H9 (cell line): ENCODE data around the gene DPYSL3. TPM values are rescaled to one million over a fixed set of nuclear protein-coding genes. Genes with fewer than 3 reads are reported as not detected.

Source experiments
- DNase-seq: peaks from one replicate; pipeline ENCODE4 v3.0.0-alpha.2; 2017
- H2AFZ ChIP-seq: one replicate; pipeline ENCODE4 v1.6.1; 2013; ENCODE audit warnings: mild to moderate bottlenecking, low read length, control low read depth, moderate library complexity
- H2AK5ac ChIP-seq: 2 replicates; pipeline ENCODE4 v1.6.1; 2013; ENCODE audit warnings: low read length, control low read depth, mixed read lengths; ENCODE audit not compliant: insufficient read length
- H2BK120ac ChIP-seq: one replicate; pipeline ENCODE4 v1.6.1; 2013; ENCODE audit warnings: low read depth, mild to moderate bottlenecking, low read length, control low read depth, inconsistent platforms; ENCODE audit not compliant: poor library complexity, severe bottlenecking
- H2BK12ac ChIP-seq: 2 replicates; pipeline ENCODE4 v1.6.1; 2013; ENCODE audit warnings: low read length, control low read depth, mixed read lengths, low read depth; ENCODE audit not compliant: insufficient read length
- H2BK15ac ChIP-seq: 2 replicates; pipeline ENCODE4 v1.6.1; 2013; ENCODE audit warnings: low read depth, low read length, control low read depth
- H2BK20ac ChIP-seq: one replicate; pipeline ENCODE4 v1.6.1; 2013; ENCODE audit warnings: low read depth, mild to moderate bottlenecking, low read length, control low read depth, inconsistent platforms; ENCODE audit not compliant: poor library complexity, severe bottlenecking
- H2BK5ac ChIP-seq: 2 replicates; pipeline ENCODE4 v1.6.1; 2013; ENCODE audit warnings: low read length, control low read depth, mixed read lengths; ENCODE audit not compliant: insufficient read length
- H3K14ac ChIP-seq: 2 replicates; pipeline ENCODE4 v1.6.1; 2013; ENCODE audit warnings: low read length, control low read depth; ENCODE audit not compliant: insufficient read depth
- H3K18ac ChIP-seq: 2 replicates; pipeline ENCODE4 v1.6.1; 2013; ENCODE audit warnings: low read depth, mild to moderate bottlenecking, mixed read lengths, low read length, control low read depth; ENCODE audit not compliant: insufficient read length
- H3K23ac ChIP-seq: 2 replicates; pipeline ENCODE4 v1.6.1; 2013; ENCODE audit warnings: low read length, control low read depth, mixed read lengths, low read depth; ENCODE audit not compliant: insufficient read length
- H3K23me2 ChIP-seq: 2 replicates; pipeline ENCODE4 v1.6.1; 2013; ENCODE audit warnings: low read depth, mild to moderate bottlenecking, mixed read lengths, low read length, control low read depth; ENCODE audit not compliant: insufficient read length, poor library complexity, severe bottlenecking
- H3K27ac ChIP-seq: 2 replicates; pipeline ENCODE4 v1.5.1; 2013; ENCODE audit warnings: low read length, control low read depth, mixed read lengths, low read depth; ENCODE audit not compliant: insufficient read length
- H3K27me3 ChIP-seq: 2 replicates; pipeline ENCODE4 v1.6.1; 2013; ENCODE audit warnings: low read length, control low read depth, inconsistent platforms; ENCODE audit not compliant: insufficient read depth
- H3K4ac ChIP-seq: 2 replicates; pipeline ENCODE4 v1.6.1; 2013; ENCODE audit warnings: low read depth, mild to moderate bottlenecking, control low read depth, inconsistent platforms, low read length, moderate library complexity
- H3K4me1 ChIP-seq: 2 replicates; pipeline ENCODE4 v1.6.1; 2013; ENCODE audit warnings: low read length, control low read depth, inconsistent platforms; ENCODE audit not compliant: insufficient read depth
- H3K4me2 ChIP-seq: 2 replicates; pipeline ENCODE4 v1.6.1; 2013; ENCODE audit warnings: low read length, control low read depth, mixed read lengths; ENCODE audit not compliant: insufficient read length, insufficient read depth
- H3K56ac ChIP-seq: 2 replicates; pipeline ENCODE4 v1.6.1; 2013; ENCODE audit warnings: low read depth, mild to moderate bottlenecking, mixed read lengths, low read length, control low read depth; ENCODE audit not compliant: insufficient read length
- H3K79me1 ChIP-seq: 2 replicates; pipeline ENCODE4 v1.6.1; 2013; ENCODE audit warnings: low read depth, mild to moderate bottlenecking, moderate library complexity, low read length, control low read depth, inconsistent platforms; ENCODE audit not compliant: insufficient read depth, poor library complexity, severe bottlenecking
- H3K79me2 ChIP-seq: 2 replicates; pipeline ENCODE4 v1.6.1; 2013; ENCODE audit warnings: low read length, control low read depth, inconsistent platforms; ENCODE audit not compliant: insufficient read depth
- H3K9ac ChIP-seq: 2 replicates; pipeline ENCODE4 v1.6.1; 2013; ENCODE audit warnings: low read length, control low read depth, mixed read lengths; ENCODE audit not compliant: insufficient read length; ENCODE audit errors: extremely low read depth
- H3K9me3 ChIP-seq: one replicate; pipeline ENCODE4 v1.6.1; 2013; ENCODE audit warnings: low read depth, low read length, inconsistent platforms; ENCODE audit not compliant: control insufficient read depth
- H3T11ph ChIP-seq: one replicate; pipeline ENCODE4 v1.6.1; 2013; ENCODE audit warnings: mild to moderate bottlenecking, low read length, control low read depth, inconsistent platforms
- H4K20me1 ChIP-seq: one replicate; pipeline ENCODE4 v1.6.1; 2013; ENCODE audit not compliant: control insufficient read depth, insufficient read length, insufficient read depth
- H4K5ac ChIP-seq: 2 replicates; pipeline ENCODE4 v1.6.1; 2013; ENCODE audit warnings: low read depth, mild to moderate bottlenecking, mixed read lengths, low read length, control low read depth; ENCODE audit not compliant: insufficient read length
- H4K8ac ChIP-seq: replicated peaks from 2 replicates; pipeline ENCODE4 v1.6.1; 2013; ENCODE audit warnings: low read length, control low read depth, mixed read lengths, low read depth; ENCODE audit not compliant: insufficient read length
- H4K91ac ChIP-seq: 2 replicates; pipeline ENCODE4 v1.6.1; 2013; ENCODE audit warnings: low read depth, mild to moderate bottlenecking, moderate library complexity, mixed read lengths, low read length, control low read depth; ENCODE audit not compliant: insufficient read length
- H3K27ac Mint-ChIP-seq, 3 experiments: 2 replicates in 2 of 3; 3 replicates in 1 of 3; pipeline ENCODE4 v1.8.0; 2020 to 2021; ENCODE audit warnings: mixed read lengths in 3 of 3, mild to moderate bottlenecking in 1 of 3, moderate library complexity in 1 of 3
- H3K27me3 Mint-ChIP-seq: 2 replicates; pipeline ENCODE4 v1.8.0; 2021; ENCODE audit warnings: low read depth, mild to moderate bottlenecking, moderate library complexity, mixed read lengths
- H3K36me3 Mint-ChIP-seq, 3 experiments: 2 replicates in 2 of 3; 3 replicates in 1 of 3; pipeline ENCODE4 v1.8.0; 2020 to 2021; ENCODE audit warnings: low read depth in 3 of 3, mixed read lengths in 3 of 3; ENCODE audit not compliant: insufficient read depth in 1 of 3
- H3K4me1 Mint-ChIP-seq, 2 experiments: 2 replicates each; pipeline ENCODE4 v1.8.0; 2020; ENCODE audit warnings: mixed read lengths in 2 of 2
- H3K4me3 Mint-ChIP-seq, 2 experiments: 2 replicates in 1 of 2; 3 replicates in 1 of 2; pipeline ENCODE4 v1.8.0; 2020 to 2021; ENCODE audit warnings: mild to moderate bottlenecking in 2 of 2, mixed read lengths in 2 of 2, moderate library complexity in 1 of 2
- H3K9me3 Mint-ChIP-seq, 2 experiments: 2 replicates in 1 of 2; 3 replicates in 1 of 2; pipeline ENCODE4 v1.8.0; 2020; ENCODE audit warnings: mild to moderate bottlenecking in 2 of 2, mixed read lengths in 2 of 2, moderate library complexity in 1 of 2
- CTCF ChIP-seq: fragments of 200-600 bp; sonication (generic); conservative IDR thresholded peaks from 3 replicates; pipeline ENCODE4 v1.8.0; 2021; ENCODE audit warnings: antibody characterized with exemption, mild to moderate bottlenecking
- whole genome bisulfite sequencing: extraction: QIAGEN DNeasy Blood & Tissue Kit; methylation state at CpG from one replicate; pipeline ENCODE4 v1.1.7; 2013; ENCODE audit warnings: missing lambda C conversion rate, low lambda C conversion rate, mixed read lengths; ENCODE audit not compliant: insufficient read length; ENCODE audit errors: extremely low coverage; 5-methylcytosine and 5-hydroxymethylcytosine counted together
- total RNA-seq: library from RNA; stranded (reverse); gene quantifications from 2 replicates; pipeline ENCODE4 v1.2.1, GENCODE V29; 2021

The DPYSL3 gene
- total RNA-seq, 1 experiment from 2014 or later, result 515 TPM

DNA sequence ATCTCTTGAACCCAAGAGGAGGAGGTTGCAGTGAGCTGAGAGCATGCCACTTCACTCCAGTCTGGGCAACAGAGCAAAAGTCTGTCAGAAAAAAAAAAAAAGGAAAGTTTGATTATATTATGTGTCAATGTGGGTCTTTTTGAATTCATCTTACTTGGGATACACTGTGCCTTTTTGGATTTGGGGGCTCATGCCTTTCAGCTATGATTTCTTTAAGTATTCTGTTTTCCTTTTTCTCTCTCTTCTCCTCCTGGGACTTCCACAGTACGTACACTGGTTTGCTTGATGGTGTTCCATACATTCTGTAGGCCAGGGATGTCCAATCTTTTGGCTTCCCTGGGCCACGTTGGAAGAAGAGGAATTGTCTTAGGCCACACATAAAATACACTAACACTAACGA lies 128.3 kb downstream of the DPYSL3 start:
- H3K27me3 Mint-ChIP-seq, result no peaks in the 10 kb centered on the region; the same call in 1 of the 2 replicates
- no peaks in the 10 kb centered on the region for H3K27me3 ChIP-seq
- WGBS, result no CpG with 5 or more reads among the region's 3 CpGs

More for the DNA sequence above, 128.3 kb downstream of the DPYSL3 start:
- Histone ChIP-seq H4K91ac (no peak overlapping the region), H3K27ac (no peak overlapping the region), H4K8ac (no peak overlapping the region), H4K5ac (no peak overlapping the region), H3K14ac (no peak overlapping the region), H2AFZ (no peak overlapping the region), H3K4me1 (peaks cover 3% of the 10 kb centered on the region; the same call in 1 of the 2 replicates), H2BK12ac (no peak overlapping the region), H3K79me1 (no peaks in the 10 kb centered on the region), H3K4ac (no peak overlapping the region), H3K23me2 (no peaks in the 10 kb centered on the region), H3K4me2 (no peak overlapping the region), H2BK5ac (no peak overlapping the region), H4K20me1 (no peaks in the 10 kb centered on the region), H3K79me2 (no peaks in the 10 kb centered on the region), H2BK20ac (no peak overlapping the region), H3K56ac (no peak overlapping the region), H3K18ac (no peak overlapping the region), H2BK120ac (no peak overlapping the region), H3K9ac (no peak overlapping the region), H3T11ph (no peak overlapping the region), H3K9me3 (no peaks in the 10 kb centered on the region), H2BK15ac (no peak overlapping the region), H3K23ac (no peak overlapping the region), H2AK5ac (no peak overlapping the region)
- Mint-ChIP-seq H3K4me3 (no peak overlapping the region), H3K27ac (no peak overlapping the region), H3K9me3 (peaks cover 28% of the 10 kb centered on the region in 2 experiments), H3K4me1 (peaks cover 24 to 25% of the 10 kb centered on the region in 2 experiments), H3K36me3 (peaks cover 8 to 44% (median 15%) of the 10 kb centered on the region in 3 experiments)
- no peak for TF ChIP-seq CTCF
- DNase-seq, result no peak
